GM18907 (cell line): ENCODE data around the gene EEIG1.

Source experiments
- ATAC-seq: cut with Tn5 transposase; IDR thresholded peaks from one replicate; pipeline ENCODE4 v1.9.1; 2021; ENCODE audit warnings: mild to moderate bottlenecking, moderate library complexity; ENCODE audit not compliant: unreplicated experiment

EEIG1 gene

DNA sequence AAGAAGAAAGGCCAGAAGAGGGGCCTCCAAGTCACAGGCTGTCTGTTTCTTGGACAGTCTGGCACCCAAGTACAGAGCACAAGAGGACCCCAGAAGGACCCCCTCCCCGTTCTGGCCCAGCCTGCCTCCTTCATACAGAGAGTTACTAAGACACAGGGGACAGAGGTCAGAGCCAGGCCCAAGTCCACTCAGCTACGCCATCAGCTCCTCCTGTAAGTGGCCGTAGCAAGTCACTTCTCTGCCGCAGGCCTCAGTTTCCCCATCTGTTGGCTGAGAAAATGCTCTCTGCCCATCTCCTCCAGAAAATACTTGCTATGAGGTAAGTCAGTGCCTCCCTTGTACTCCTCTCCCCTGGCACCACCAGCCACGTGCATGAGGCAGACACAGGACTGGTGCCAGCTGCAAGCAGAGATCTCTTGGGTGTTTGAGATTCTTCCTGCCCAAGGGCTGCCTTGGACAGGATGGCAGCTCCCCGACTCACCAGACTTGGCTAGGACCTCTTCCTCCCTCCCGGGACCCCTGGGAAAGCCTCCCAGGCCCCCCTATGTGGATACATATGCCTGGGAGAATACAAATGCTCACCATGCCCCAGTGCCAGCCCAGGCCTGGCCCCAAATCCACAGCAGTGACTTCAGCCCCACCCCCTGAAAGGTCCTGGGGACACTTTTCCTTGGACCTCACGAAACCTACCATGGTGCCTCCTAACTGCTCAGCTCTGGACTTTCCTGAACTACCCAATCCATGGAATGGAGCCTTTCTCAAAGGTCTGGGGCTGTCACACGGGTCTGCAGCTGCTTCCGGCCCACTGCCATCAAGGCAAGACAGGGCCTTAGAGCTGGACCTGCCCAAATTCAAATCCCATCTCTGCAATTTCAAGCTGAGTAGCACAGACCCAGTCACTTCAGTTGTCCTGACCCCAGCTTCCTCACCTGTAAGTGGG is 5.1 kb downstream of the EEIG1 start:
- no peak for ATAC-seq

DNA sequence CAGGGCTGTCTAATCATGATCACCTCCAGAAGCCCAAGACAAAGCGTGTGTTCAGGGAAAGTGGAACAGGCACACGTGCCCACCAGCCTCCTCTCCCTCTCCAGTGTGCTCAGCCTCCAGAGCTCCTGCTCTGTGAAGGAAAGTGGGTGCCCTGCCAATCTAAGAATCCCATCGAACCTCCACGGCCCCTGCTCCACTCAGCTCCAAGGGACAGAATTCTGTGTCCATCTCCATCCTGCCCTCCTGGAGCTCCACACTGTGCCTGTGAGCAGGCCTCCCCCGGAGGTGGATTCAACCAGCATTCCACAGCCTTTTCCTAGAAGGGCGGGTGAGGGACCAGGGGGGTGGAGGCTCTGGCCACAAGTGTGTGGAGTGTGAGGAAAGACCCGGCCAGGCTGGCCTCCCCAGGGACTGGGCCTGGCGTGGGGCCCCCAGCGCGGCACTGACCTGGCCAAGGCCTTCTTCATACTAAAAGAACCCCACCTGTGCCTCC is 6.0 kb downstream of the EEIG1 start:
- no peak for ATAC-seq

DNA sequence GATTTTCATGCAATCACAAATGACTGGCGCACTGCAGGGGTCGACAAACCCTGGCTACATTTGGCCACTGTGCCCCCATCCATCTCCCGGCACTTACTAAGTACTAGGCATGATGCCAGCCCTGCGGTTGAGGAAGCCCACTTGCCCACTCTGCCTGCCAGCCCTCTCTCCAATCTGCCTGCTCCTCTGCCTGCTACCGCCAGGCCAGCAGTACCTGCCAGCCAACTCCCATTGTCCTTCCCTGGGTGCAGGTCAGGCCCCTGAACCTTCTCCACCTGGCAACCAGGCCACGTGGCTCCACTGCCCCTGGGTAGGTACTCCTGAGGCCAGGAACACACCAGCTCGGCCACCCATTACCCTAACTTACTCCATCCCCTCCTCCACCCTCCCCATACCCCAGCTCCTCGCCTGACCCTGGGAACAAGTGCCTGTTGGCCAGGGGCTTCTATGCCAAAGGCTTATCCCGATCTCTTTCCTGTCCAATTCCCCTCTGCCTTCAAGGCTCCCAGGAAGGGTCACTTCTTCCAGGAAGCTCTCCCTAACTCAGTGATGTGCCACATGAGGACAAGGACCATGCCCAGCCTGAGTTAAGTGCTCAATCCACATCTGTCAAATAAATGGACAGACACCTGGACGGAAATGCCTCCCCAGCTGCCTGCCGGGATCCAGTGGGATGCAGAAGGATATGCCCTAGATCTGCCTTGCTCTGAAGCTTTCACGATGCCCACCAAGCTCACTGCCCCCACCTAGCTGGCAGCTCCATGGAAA is 6.6 kb downstream of the EEIG1 start:
- no peak for ATAC-seq

DNA sequence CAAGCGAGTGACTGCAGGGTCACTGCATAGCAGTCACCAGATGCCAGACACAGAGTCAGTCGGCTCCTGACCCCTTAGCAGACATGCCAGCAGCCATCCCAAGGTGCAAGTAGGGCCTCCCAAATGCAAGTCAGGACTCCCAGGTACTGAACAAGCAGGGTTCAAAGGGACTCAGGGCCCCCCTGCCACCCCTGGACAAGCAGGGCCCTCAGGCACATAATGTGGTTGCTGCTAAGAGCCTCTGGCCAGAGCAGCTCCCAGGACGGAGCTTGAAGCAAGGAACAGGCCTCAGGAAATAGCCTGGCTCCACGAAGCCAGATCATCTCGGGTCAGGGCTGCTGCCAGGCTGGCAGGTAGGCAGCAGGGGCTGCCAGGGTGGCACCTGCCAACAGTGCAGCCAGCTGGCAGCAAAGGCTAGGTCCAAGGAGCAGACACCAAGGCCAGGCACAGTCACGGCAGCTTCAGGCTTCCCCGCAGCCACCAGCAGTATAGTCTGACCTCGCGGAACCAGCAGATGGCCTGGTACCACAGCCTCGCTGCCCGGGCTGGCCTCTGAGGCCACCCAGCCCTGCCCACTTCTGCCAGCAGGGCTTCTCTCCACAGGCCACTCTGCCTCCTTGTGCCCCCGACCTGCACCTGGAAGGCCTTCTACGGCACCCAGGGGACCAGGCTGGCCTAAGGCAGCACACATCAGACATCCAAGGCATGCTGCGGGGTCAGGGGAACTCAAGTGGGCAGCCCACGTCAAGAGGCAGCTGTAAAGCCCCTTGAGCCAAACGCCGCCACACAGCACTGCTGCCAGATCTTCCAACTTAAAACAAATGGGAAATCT is 7.4 kb downstream of the EEIG1 start:
- no peak for ATAC-seq

DNA sequence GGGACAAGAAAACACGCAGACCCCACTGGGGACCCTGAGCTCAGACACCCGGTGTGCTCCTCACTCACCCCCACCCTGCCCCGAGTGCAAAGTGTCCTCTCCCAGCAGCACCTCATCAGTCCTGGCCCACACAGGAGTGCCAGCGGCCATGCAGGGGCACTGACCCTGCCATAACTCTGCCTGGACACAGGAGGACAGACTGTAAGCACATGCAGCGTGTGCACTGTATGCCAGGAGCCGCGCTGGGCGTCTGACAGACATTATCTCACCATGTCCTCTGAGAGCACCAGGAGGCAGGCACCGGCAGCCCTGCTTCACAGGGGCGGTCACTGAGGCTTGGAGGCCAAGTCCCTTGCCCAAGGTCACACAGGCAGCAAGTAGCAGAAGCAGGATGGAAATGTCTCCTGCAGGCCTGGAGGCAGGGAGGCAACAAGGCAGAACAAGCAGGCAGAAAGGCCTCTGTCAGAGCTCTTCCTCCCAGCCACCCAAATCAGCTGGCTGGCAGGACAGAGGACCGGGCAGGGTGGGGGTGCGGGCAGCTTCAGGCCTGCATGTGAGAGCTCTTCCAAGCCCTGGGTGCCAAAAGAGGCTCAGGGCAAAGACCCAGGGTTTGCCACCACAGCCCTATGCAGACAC is 8.4 kb downstream of the EEIG1 start:
- ATAC-seq = no peak

DNA sequence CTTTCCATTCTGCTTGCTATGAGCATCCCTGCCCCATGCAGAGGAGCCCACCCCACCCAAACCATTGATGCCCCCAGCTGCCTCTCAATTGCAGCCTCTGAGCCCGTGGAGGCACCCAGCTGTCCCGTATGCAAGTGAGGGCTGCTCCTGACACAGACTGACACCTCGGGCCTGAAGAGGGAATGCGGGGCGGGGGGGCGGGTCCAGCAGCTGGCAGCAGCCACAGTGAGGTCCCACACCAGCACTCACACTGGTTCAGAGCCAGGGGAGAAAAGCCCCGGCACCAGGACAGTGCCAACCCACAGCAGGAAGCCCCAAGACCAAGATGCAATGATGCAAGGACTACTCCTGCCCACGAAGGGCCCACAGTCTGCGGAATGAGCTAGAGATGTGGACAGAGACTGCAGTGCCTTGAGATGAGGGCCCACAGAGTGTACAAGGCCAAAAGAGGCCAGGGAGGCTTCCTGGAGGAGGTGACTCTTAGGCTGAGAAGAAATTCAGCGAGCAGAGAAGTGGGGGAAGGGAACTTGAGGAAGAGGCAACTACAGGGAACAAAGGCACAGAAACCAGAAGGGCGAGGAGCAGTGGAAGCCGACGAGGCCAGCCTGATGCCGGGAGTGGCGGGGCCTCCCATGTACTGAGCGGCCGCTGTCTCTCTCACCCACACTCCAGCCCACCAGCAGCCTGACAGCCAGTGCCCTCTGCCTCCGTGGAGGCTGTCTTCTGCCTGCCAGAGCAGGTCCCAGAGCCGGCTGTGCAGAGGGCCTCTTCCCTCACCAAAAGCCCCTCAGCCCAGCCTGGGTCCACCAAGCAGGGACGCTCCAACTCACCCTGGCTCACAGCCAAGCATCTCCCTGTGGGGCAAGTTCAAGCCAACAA is 9.2 kb downstream of the EEIG1 start:
- ATAC-seq = peak; percentile 30

DNA sequence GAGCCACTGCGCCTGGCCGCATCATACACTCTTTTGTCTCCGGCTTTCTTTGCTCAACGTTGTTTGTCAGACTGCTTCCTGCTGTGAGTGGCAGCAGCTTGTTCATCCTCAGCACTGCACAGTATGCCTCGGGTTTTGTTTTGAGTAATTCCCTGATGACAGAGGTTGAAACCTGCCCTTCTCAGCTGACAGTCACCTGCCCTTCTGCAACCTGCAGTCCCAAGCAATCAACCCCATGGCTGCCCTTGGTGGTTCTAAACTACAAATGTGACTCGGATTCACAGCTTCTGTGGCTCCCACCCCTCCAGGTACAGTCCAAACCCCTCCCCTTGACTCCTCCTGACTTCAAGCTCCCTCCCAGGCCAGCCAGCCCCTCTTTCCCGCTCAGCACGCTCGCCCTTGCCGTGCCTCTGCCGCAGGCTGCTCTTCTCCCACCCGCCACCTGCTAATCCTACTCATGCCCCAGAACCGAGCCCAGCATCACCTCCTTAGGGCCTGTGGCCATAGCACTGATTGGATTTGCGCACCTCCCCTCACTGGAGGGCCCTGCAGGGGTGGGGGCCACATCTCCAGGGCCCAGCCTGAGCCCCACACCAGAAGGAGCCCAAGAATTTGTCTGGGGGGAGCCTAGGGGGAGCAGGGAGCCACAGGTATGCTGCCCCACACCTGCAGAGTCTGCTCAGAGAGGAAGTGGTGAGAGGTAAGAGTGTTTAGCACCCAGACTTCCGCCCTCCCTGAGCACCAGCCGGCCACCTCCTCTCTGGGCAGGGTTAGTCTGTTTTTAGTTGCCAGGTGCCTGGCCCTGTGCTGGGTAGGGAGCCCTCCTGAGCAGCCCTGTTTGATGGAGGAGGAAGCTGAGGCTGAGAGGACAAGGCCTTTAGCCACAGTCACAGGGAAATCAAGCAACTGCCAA is 10.1 kb downstream of the EEIG1 start:
- peak; percentile 72 for ATAC-seq

DNA sequence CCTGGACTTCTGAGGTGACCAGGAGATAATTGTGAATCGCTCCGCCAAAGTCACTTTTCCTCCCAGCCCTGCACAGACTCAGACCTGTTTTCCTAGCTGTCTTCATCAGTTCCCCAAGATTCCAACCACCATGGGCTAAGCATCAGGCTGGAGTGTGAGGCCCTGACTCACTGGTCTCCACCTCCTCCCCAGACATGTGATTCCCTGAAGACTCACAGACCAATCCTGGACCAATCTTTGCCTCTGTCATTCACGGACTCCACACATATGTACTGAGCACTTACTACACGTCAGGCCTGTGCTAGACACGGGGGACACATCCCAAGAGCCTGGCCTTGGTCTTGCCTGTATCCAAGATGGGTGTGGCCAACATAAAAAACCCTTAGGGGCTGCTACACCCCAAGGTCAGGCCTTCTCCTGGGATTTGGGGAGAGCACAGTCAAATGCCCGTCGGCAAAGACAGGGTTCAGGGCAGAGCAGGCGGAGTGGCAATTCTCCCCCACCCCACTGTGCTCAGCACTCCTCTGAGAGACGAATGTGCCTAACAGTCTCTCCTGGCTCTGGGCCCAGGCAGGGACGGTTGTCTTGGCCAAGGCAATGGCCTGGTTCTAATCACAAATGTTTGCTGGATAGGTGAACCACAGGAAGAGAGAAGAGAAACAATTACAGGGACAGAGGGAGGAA is 11.9 kb downstream of the EEIG1 start:
- no peak for ATAC-seq

DNA sequence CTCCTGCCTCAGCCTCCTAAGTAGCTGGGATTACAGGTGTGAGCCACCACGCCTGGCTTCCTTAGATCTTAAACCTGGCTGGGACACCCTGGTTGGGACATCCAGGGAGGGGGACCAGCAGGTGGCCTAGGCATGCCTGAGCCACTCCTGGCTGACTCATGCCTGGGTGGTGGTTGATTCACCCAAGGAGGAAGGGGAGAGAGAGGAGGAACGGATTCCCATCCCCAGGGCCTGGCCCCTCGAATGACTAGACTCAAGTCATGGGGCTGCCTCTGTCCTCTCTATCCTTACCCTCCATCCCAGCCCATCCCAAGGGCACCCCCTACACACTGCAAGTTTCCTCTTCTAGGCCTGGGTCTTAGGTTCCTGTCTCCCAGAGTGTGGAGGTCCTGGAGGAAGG is 12.7 kb downstream of the EEIG1 start:
- ATAC-seq = no peak

DNA sequence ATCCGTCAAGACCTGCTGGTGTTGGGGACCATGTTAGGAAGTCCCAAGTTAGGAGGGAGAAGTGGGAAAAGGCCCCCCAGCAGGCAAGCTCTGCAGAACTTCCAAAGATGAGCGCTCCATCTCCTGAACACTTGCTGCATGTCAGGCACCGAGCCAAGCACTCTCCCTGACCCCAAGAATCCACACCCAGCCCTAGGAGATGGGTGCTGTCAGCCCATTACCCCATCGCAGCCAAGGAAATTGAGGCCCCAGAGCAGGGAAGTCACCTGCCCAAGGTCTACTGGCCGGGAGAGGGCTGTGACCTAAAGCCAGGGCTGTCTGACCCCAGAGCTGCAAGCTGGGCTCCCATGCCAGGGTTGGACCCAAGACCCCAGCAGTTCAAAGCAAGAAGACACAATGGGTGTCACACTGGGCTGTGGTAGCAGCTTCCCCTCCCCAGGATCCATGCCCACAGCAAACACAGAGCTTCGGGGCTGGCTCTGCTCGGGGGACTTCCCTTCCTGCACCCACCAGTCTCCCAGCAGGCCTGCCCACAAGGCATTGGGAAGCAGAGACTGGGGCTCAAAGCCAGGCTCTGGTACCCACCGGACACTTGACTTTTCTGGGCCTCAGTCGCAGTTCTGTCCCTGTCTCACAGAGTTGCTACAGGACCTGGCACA is 13.5 kb downstream of the EEIG1 start:
- no peak for ATAC-seq

DNA sequence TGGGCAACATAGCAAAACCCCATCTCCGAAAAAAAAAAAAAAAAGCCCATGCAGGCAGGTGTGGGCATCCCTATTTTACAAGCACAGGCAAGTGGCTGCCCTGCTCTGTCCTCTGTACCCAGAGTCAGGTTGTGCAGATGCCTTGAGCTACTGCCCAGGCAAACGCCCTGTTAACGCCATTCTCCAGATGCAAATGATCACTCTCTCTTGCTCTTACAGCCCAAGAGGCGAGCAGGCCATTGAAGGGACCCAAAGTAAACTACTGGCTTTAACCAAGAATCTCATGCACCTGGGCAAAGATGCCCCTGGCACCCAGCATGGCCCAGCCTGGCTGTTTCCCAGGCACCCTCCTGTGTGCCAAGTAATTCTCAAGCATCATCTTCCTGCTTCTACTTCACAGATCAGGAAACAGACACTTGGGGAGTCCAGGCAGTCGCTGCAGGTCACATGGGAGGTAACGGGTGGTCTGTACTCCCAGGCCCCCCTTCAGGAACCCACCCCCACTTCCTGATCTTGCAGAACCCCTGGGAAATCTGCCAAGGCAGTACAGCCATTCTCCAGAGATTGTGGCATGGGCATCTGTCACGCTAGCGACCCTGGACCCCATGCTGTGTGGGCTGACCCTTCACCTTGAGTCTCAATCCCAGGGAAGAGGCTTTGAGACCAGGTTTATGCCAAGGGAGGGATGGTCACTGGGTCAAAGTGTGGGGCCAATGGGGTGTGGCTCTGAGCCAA is 14.2 kb downstream of the EEIG1 start:
- no peak for ATAC-seq

DNA sequence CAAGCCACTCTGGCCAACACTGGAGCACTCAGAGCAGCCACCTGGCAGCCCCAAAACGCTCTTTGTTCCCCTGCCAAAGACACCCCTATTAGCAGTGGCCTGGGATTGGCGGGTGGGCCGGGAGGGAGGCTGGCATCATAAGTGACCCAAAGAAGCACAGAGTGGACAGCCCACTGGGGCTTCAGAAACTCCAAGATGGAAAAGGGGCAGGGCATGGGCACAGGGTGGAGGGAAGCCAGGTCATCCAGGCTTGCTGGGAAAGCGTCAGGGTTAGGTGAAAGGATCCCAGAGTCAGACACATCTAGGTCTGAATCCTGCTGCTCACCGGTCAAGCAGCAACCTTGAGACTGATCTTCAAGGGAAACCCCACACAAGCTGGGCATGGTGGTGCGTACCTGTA is 14.8 kb downstream of the EEIG1 start:
- no peak for ATAC-seq

DNA sequence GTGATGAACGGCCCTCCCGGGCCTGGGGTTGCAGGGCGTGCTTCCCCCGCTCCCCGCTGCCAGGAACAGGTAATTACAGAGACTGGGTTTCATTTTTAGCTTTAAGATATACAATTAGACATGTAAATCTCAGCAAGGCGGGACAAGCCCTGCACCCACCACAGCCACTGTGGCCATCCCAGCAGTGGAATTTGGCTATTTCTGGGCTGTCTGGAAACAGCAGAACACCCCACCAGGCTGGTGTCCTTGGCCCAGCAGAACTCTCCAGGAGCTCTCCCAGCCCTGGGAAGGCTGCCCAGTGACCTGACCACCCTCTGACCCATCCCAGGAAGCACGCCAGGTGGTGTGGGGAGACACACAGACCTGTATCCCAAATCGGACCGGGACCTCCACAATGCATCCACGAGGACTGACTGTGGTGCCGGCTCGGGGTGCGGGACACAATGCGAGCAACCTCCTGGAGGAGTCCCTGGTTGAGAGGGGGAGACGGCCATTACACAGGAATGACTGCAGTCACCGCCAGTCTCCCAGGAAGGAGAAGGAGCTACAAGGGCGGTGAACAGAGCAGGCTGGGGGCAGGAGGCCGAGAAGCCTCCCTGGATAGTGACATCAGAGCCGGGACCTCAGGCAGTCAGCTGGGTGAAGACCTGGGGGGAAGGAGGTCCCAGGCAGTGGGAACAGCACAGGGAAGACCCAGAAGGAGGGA is 17.3 kb downstream of the EEIG1 start:
- no peak for ATAC-seq

DNA sequence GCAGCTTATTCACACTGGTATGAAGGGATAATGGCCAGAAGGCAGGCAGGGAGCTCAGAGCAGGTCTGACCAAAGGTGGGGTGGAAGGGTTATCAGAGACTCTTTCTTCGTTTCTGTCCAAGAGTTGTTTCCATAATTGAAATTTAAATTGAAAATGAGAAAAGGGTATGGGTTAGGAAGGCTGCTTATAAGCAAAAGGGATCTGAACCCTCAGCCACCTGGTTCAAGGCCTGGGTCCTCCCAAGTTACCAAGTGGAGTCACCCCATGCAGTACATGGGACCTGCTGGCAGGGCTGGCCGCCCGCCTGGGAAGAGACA is 17.8 kb downstream of the EEIG1 start:
- no peak for ATAC-seq

DNA sequence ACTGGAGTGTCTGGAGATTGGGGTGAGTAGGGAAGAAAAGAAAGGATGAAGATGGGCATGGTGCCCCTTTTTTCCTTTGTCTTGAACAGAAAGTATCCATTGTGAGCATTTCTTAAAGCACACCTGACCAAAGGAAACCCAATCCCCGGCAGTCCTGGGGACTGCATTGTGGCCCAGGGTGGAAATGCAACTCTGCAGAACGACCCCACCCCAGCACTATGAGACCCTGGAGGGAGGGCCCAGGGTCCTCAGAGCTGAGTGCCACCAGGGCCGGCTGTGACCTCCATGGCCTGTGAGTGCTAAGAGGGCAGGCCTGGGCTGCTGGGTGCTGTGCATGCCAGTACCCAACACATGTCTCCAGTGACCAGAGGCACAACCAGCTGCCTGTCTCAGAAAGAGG is 18.5 kb downstream of the EEIG1 start:
- no peak for ATAC-seq

DNA sequence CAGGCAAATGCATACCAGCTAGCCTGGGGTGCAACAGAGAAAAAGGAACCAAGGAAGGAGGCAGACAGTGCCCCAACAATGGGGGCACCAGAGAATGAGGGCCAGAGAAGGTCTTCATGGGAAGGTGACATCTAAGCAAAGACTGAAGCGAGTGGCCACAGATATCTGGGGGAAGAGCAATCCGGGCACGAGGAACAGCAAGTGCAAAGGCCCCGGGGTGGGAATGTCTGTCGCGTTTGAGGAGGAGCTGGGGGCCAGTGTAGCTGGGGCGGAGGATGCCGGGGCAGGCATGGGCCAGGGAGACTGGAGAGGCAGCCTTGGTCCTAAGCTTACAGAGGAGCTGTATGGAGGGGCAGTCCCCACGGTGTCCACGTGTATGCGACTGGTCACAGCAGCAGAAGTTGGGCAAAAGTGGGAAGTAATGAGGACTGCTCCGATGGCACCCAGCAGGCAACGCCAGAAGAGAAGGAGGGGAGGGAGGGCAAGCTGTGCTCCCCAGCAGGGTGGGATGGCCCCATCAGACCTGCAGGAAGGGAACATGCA is 19.1 kb downstream of the EEIG1 start:
- ATAC-seq = no peak
